ENCODE results near the gene SNF8. TPM values are rescaled to one million over a fixed set of nuclear protein-coding genes. Genes with fewer than 3 reads are reported as not detected.

The SNF8 gene
- total RNA-seq, 1 experiment from 2014 or later: 136 TPM

DNA sequence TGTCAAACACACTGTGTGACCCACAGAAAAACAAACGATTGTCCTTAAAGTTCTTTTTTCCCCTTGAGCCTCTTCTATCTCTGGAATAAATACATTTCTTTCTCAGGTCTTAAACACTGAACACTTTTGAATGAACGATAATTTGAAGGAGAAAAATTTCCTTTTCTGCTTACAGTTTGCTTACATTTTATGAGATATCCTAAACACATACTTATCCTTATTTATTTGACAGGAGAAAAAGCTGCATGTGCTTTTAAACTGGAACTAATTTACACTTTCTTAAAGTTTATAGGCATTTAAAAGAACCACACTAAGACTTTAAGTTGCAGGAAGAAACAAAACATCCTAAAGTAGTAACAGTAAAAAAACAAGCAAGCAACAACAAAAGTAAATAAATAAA is 47.8 kb upstream of the SNF8 start:
- TF ChIP-seq HMGA2 (CRISPR knock-in tag; IDR thresholded peaks at IDR 0.05): no peak
- no peak for TF ChIP-seq FOXP1 (CRISPR knock-in tag; IDR thresholded peaks at IDR 0.05; ENCODE audit: borderline replicate concordance)
- no peak for TF ChIP-seq MYBL2 (CRISPR knock-in tag; IDR thresholded peaks at IDR 0.05)
- TF ChIP-seq, protein P1, sequence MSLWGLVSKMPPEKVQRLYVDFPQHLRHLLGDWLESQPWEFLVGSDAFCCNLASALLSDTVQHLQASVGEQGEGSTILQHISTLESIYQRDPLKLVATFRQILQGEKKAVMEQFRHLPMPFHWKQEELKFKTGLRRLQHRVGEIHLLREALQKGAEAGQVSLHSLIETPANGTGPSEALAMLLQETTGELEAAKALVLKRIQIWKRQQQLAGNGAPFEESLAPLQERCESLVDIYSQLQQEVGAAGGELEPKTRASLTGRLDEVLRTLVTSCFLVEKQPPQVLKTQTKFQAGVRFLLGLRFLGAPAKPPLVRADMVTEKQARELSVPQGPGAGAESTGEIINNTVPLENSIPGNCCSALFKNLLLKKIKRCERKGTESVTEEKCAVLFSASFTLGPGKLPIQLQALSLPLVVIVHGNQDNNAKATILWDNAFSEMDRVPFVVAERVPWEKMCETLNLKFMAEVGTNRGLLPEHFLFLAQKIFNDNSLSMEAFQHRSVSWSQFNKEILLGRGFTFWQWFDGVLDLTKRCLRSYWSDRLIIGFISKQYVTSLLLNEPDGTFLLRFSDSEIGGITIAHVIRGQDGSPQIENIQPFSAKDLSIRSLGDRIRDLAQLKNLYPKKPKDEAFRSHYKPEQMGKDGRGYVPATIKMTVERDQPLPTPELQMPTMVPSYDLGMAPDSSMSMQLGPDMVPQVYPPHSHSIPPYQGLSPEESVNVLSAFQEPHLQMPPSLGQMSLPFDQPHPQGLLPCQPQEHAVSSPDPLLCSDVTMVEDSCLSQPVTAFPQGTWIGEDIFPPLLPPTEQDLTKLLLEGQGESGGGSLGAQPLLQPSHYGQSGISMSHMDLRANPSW (CRISPR knock-in tag; conservative IDR thresholded peaks at IDR 0.05; ENCODE audit: low read depth): no peak
- no peak for TF ChIP-seq TEAD1 (CRISPR knock-in tag; IDR thresholded peaks at IDR 0.05)
- TF ChIP-seq ZNF317 (CRISPR knock-in tag; IDR thresholded peaks at IDR 0.05; ENCODE audit: borderline replicate concordance, low read depth): no peak
- TF ChIP-seq, protein P2, sequence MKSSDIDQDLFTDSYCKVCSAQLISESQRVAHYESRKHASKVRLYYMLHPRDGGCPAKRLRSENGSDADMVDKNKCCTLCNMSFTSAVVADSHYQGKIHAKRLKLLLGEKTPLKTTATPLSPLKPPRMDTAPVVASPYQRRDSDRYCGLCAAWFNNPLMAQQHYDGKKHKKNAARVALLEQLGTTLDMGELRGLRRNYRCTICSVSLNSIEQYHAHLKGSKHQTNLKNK (CRISPR knock-in tag; IDR thresholded peaks at IDR 0.05): no peak
- no peak for TF ChIP-seq SOX15 (CRISPR knock-in tag; IDR thresholded peaks at IDR 0.05)
- TF ChIP-seq ZNF423 (CRISPR knock-in tag; IDR thresholded peaks at IDR 0.05): no peak
- TF ChIP-seq, protein P3, sequence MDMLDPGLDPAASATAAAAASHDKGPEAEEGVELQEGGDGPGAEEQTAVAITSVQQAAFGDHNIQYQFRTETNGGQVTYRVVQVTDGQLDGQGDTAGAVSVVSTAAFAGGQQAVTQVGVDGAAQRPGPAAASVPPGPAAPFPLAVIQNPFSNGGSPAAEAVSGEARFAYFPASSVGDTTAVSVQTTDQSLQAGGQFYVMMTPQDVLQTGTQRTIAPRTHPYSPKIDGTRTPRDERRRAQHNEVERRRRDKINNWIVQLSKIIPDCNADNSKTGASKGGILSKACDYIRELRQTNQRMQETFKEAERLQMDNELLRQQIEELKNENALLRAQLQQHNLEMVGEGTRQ (CRISPR knock-in tag; IDR thresholded peaks at IDR 0.05): no peak
- no peak for TF ChIP-seq JUN (CRISPR knock-in tag; IDR thresholded peaks at IDR 0.05)
- TF ChIP-seq, protein P4, sequence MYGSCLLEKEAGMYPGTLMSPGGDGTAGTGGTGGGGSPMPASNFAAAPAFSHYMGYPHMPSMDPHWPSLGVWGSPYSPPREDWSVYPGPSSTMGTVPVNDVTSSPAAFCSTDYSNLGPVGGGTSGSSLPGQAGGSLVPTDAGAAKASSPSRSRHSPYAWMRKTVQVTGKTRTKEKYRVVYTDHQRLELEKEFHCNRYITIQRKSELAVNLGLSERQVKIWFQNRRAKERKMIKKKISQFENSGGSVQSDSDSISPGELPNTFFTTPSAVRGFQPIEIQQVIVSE (CRISPR knock-in tag; IDR thresholded peaks at IDR 0.05; ENCODE audit: borderline replicate concordance): no peak
- no peak for TF ChIP-seq FOXJ3 (CRISPR knock-in tag; IDR thresholded peaks at IDR 0.05; ENCODE audit: borderline replicate concordance)
- no peak for TF ChIP-seq ZNF671 (CRISPR knock-in tag; IDR thresholded peaks at IDR 0.05)
- TF ChIP-seq, protein P5, sequence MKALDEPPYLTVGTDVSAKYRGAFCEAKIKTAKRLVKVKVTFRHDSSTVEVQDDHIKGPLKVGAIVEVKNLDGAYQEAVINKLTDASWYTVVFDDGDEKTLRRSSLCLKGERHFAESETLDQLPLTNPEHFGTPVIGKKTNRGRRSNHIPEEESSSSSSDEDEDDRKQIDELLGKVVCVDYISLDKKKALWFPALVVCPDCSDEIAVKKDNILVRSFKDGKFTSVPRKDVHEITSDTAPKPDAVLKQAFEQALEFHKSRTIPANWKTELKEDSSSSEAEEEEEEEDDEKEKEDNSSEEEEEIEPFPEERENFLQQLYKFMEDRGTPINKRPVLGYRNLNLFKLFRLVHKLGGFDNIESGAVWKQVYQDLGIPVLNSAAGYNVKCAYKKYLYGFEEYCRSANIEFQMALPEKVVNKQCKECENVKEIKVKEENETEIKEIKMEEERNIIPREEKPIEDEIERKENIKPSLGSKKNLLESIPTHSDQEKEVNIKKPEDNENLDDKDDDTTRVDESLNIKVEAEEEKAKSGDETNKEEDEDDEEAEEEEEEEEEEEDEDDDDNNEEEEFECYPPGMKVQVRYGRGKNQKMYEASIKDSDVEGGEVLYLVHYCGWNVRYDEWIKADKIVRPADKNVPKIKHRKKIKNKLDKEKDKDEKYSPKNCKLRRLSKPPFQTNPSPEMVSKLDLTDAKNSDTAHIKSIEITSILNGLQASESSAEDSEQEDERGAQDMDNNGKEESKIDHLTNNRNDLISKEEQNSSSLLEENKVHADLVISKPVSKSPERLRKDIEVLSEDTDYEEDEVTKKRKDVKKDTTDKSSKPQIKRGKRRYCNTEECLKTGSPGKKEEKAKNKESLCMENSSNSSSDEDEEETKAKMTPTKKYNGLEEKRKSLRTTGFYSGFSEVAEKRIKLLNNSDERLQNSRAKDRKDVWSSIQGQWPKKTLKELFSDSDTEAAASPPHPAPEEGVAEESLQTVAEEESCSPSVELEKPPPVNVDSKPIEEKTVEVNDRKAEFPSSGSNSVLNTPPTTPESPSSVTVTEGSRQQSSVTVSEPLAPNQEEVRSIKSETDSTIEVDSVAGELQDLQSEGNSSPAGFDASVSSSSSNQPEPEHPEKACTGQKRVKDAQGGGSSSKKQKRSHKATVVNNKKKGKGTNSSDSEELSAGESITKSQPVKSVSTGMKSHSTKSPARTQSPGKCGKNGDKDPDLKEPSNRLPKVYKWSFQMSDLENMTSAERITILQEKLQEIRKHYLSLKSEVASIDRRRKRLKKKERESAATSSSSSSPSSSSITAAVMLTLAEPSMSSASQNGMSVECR (CRISPR knock-in tag; IDR thresholded peaks at IDR 0.05; ENCODE audit: borderline replicate concordance): no peak
- no peak for TF ChIP-seq ZNF138 (CRISPR knock-in tag; conservative IDR thresholded peaks at IDR 0.05)
- TF ChIP-seq, protein P6, sequence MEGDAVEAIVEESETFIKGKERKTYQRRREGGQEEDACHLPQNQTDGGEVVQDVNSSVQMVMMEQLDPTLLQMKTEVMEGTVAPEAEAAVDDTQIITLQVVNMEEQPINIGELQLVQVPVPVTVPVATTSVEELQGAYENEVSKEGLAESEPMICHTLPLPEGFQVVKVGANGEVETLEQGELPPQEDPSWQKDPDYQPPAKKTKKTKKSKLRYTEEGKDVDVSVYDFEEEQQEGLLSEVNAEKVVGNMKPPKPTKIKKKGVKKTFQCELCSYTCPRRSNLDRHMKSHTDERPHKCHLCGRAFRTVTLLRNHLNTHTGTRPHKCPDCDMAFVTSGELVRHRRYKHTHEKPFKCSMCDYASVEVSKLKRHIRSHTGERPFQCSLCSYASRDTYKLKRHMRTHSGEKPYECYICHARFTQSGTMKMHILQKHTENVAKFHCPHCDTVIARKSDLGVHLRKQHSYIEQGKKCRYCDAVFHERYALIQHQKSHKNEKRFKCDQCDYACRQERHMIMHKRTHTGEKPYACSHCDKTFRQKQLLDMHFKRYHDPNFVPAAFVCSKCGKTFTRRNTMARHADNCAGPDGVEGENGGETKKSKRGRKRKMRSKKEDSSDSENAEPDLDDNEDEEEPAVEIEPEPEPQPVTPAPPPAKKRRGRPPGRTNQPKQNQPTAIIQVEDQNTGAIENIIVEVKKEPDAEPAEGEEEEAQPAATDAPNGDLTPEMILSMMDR (IDR thresholded peaks at IDR 0.05): no peak
- TF ChIP-seq ZNF232 (CRISPR knock-in tag; IDR thresholded peaks at IDR 0.05): no peak
- TF ChIP-seq, protein P7, sequence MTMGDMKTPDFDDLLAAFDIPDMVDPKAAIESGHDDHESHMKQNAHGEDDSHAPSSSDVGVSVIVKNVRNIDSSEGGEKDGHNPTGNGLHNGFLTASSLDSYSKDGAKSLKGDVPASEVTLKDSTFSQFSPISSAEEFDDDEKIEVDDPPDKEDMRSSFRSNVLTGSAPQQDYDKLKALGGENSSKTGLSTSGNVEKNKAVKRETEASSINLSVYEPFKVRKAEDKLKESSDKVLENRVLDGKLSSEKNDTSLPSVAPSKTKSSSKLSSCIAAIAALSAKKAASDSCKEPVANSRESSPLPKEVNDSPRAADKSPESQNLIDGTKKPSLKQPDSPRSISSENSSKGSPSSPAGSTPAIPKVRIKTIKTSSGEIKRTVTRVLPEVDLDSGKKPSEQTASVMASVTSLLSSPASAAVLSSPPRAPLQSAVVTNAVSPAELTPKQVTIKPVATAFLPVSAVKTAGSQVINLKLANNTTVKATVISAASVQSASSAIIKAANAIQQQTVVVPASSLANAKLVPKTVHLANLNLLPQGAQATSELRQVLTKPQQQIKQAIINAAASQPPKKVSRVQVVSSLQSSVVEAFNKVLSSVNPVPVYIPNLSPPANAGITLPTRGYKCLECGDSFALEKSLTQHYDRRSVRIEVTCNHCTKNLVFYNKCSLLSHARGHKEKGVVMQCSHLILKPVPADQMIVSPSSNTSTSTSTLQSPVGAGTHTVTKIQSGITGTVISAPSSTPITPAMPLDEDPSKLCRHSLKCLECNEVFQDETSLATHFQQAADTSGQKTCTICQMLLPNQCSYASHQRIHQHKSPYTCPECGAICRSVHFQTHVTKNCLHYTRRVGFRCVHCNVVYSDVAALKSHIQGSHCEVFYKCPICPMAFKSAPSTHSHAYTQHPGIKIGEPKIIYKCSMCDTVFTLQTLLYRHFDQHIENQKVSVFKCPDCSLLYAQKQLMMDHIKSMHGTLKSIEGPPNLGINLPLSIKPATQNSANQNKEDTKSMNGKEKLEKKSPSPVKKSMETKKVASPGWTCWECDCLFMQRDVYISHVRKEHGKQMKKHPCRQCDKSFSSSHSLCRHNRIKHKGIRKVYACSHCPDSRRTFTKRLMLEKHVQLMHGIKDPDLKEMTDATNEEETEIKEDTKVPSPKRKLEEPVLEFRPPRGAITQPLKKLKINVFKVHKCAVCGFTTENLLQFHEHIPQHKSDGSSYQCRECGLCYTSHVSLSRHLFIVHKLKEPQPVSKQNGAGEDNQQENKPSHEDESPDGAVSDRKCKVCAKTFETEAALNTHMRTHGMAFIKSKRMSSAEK (CRISPR knock-in tag; IDR thresholded peaks at IDR 0.05; ENCODE audit: borderline replicate concordance): no peak
- no peak for TF ChIP-seq GABPB1 (CRISPR knock-in tag; IDR thresholded peaks at IDR 0.05)
- Mint-ChIP-seq H3K4me1 (peaks cover 44% of the 10 kb centered on the region), H3K9me3 (no peaks in the 10 kb centered on the region), H3K27me3 (ENCODE audit: low read depth) (no peaks in the 10 kb centered on the region), H3K27ac (peak overlapping the region; percentile 89), H3K36me3 (no peaks in the 10 kb centered on the region), H3K4me3 (no peak overlapping the region; the same call in 1 of the 2 replicates)
- DNase-seq (ENCODE audit: low spot score) (no peak), ATAC-seq (no peak)
- ChIA-PET CTCF (interaction anchor here (0.8 to 1.1 kb wide), 2 partner anchors 43 to 108 kb away, joined by 3 to 5 read pairs; no protein-coding TSS in a partner anchor), POLR2A (interaction anchor here (0.6 to 1.8 kb wide), 3 partner anchors 22 to 30 kb away, joined by 3 to 5 read pairs (median 3); no protein-coding TSS in a partner anchor)
